Measurements from ENCODE around the gene FDXR. TPM values are rescaled to one million over a fixed set of nuclear protein-coding genes. Genes with fewer than 3 reads are reported as not detected.

The FDXR gene
- total and polyA plus RNA-seq, 9 of the 15 experiments (the other 6 are each of a cell fraction or from before 2014, with no cell fraction given): 0.89 to 70.7 (median 30.9) TPM

DNA sequence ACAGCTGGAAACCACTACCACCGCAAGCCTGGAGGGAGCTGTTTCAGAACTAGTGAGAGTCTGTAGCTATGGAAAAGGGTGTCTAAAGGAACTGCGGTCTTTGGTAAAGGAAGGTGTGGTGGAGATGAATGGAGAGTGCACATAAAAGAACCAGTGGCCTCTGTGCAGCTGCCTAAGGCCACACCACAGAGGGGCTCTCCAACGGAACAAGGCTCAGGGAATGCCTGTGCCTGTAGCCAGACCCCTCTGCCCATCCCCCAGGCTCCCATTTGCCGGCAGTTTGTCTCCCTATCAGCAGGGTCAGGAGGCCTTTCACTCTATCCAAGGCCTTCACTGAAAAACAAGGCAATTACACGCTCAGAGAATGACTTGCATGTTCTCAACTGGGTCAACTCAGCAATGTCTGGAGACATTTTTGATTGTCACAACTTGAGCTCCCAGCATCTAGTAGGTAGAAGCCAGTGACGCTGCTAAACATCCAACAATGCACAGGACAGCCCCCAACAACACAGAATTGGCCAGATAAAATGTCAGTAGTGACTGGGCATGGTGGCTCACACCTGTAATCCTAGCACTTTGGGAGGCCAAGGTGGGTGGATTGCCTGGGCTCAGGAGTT, 3.3 kb upstream of the FDXR start (continued):
- TF ChIP-seq, protein P1, sequence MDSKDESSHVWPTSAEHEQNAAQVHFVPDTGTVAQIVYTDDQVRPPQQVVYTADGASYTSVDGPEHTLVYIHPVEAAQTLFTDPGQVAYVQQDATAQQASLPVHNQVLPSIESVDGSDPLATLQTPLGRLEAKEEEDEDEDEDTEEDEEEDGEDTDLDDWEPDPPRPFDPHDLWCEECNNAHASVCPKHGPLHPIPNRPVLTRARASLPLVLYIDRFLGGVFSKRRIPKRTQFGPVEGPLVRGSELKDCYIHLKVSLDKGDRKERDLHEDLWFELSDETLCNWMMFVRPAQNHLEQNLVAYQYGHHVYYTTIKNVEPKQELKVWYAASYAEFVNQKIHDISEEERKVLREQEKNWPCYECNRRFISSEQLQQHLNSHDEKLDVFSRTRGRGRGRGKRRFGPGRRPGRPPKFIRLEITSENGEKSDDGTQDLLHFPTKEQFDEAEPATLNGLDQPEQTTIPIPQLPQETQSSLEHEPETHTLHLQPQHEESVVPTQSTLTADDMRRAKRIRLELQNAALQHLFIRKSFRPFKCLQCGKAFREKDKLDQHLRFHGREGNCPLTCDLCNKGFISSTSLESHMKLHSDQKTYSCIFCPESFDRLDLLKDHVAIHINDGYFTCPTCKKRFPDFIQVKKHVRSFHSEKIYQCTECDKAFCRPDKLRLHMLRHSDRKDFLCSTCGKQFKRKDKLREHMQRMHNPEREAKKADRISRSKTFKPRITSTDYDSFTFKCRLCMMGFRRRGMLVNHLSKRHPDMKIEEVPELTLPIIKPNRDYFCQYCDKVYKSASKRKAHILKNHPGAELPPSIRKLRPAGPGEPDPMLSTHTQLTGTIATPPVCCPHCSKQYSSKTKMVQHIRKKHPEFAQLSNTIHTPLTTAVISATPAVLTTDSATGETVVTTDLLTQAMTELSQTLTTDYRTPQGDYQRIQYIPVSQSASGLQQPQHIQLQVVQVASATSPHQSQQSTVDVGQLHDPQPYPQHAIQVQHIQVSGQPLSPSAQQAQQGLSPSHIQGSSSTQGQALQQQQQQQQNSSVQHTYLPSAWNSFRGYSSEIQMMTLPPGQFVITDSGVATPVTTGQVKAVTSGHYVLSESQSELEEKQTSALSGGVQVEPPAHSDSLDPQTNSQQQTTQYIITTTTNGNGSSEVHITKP (IDR thresholded peaks at IDR 0.05; ENCODE audit: partially characterized antibody): no peak
- 0 out of 2 replicates have a peak, but pooled peaks have one; percentile 67 for TF ChIP-seq HSF4 (CRISPR knock-in tag; IDR thresholded peaks at IDR 0.05; ENCODE audit: borderline replicate concordance)
- TF ChIP-seq, protein P2, sequence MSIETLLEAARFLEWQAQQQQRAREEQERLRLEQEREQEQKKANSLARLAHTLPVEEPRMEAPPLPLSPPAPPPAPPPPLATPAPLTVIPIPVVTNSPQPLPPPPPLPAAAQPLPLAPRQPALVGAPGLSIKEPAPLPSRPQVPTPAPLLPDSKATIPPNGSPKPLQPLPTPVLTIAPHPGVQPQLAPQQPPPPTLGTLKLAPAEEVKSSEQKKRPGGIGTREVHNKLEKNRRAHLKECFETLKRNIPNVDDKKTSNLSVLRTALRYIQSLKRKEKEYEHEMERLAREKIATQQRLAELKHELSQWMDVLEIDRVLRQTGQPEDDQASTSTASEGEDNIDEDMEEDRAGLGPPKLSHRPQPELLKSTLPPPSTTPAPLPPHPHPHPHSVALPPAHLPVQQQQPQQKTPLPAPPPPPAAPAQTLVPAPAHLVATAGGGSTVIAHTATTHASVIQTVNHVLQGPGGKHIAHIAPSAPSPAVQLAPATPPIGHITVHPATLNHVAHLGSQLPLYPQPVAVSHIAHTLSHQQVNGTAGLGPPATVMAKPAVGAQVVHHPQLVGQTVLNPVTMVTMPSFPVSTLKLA (conservative IDR thresholded peaks at IDR 0.05): 0 out of 4 replicates have a peak, but pooled peaks of 1 of the 2 experiments have one; percentile 27
- TF ChIP-seq RAD21 (CRISPR knock-in tag; conservative IDR thresholded peaks at IDR 0.05 in 1 of 2, IDR thresholded peaks at IDR 0.05 in 1 of 2): peak in 1 of 2 experiments; percentile 19; a peak in 2 of 4 replicates
- TF ChIP-seq ZNF668 (CRISPR knock-in tag; IDR thresholded peaks at IDR 0.05): peak; percentile 80; the same call in 1 of the 2 replicates
- no peak for TF ChIP-seq HNRNPH1 (optimal IDR thresholded peaks at IDR 0.05; ENCODE audit: low read depth, low read length)
- TF ChIP-seq NR2C1 (IDR thresholded peaks at IDR 0.05): no peak
- TF ChIP-seq NR2C1 (tag; IDR thresholded peaks at IDR 0.05): peak; percentile 81
- peak; percentile 54; the same call in 1 of the 2 replicates for TF ChIP-seq RBFOX2 (IDR thresholded peaks at IDR 0.05; ENCODE audit: low read depth, low read length)
- peak; percentile 90 for TF ChIP-seq LEF1 (IDR thresholded peaks at IDR 0.05)
- TF ChIP-seq, protein P3, sequence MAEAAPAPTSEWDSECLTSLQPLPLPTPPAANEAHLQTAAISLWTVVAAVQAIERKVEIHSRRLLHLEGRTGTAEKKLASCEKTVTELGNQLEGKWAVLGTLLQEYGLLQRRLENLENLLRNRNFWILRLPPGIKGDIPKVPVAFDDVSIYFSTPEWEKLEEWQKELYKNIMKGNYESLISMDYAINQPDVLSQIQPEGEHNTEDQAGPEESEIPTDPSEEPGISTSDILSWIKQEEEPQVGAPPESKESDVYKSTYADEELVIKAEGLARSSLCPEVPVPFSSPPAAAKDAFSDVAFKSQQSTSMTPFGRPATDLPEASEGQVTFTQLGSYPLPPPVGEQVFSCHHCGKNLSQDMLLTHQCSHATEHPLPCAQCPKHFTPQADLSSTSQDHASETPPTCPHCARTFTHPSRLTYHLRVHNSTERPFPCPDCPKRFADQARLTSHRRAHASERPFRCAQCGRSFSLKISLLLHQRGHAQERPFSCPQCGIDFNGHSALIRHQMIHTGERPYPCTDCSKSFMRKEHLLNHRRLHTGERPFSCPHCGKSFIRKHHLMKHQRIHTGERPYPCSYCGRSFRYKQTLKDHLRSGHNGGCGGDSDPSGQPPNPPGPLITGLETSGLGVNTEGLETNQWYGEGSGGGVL (CRISPR knock-in tag; IDR thresholded peaks at IDR 0.05): no peak
- TF ChIP-seq SUPT5H (IDR thresholded peaks at IDR 0.05): peak; percentile 37; the same call in 1 of the 2 replicates
- TF ChIP-seq ZNF311 (CRISPR knock-in tag; IDR thresholded peaks at IDR 0.05): peak; percentile 79
- TF ChIP-seq PTTG1 (tag; IDR thresholded peaks at IDR 0.05; ENCODE audit: low read depth): peak; percentile 70; the same call in 1 of the 2 replicates
- TF ChIP-seq, protein P4, sequence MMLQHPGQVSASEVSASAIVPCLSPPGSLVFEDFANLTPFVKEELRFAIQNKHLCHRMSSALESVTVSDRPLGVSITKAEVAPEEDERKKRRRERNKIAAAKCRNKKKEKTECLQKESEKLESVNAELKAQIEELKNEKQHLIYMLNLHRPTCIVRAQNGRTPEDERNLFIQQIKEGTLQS (IDR thresholded peaks at IDR 0.05): peak; percentile 32; the same call in 1 of the 2 replicates
- TF ChIP-seq, protein P4 (CRISPR knock-in tag; conservative IDR thresholded peaks at IDR 0.05): no peak
